Measurements from ENCODE around the gene DIAPH1.
"Not testable (repeated sequence)": the region's sequence is repeated elsewhere in the genome, so short reads cannot be mapped to it uniquely, and the experiment has no call there.

The DIAPH1 gene

GRCh38 chr5:141609921-141610320, 8.9 kb downstream of the DIAPH1 start:
- DNase-seq (ENCODE audit: low read depth) = not testable (repeated sequence)

- no peak for DNase-seq (ENCODE audit: low read depth)
Observed at GRCh38 chr5:141609044-141609443, 9.8 kb downstream of the DIAPH1 start.

GRCh38 chr5:141608557-141608956, 10.2 kb downstream of the DIAPH1 start:
- DNase-seq (ENCODE audit: low read depth) = no peak

GRCh38 chr5:141608046-141608445, 10.8 kb downstream of the DIAPH1 start:
- DNase-seq (ENCODE audit: low read depth) = no peak

- DNase-seq (ENCODE audit: low read depth) = peak; percentile 30
Observed at GRCh38 chr5:141605523-141606277, 13.1 kb downstream of the DIAPH1 start.

- DNase-seq (ENCODE audit: low read depth) = no peak
Observed at GRCh38 chr5:141603923-141604717, 14.7 kb downstream of the DIAPH1 start.

- DNase-seq (ENCODE audit: low read depth) = no peak
Observed at GRCh38 chr5:141602606-141603005, 16.2 kb downstream of the DIAPH1 start.

GRCh38 chr5:141598391-141599345, 20.1 kb downstream of the DIAPH1 start:
- DNase-seq (ENCODE audit: low read depth) = no peak

- no peak for DNase-seq (ENCODE audit: low read depth)
Observed at GRCh38 chr5:141597814-141598213, 21.0 kb downstream of the DIAPH1 start.

- no peak for DNase-seq (ENCODE audit: low read depth)
Observed at GRCh38 chr5:141597394-141597793, 21.4 kb downstream of the DIAPH1 start.

GRCh38 chr5:141596867-141597266, 21.9 kb downstream of the DIAPH1 start:
- DNase-seq (ENCODE audit: low read depth) = no peak

- no peak for DNase-seq (ENCODE audit: low read depth)
Observed at GRCh38 chr5:141590127-141590526, 28.7 kb downstream of the DIAPH1 start.

GRCh38 chr5:141586246-141586645, 32.6 kb downstream of the DIAPH1 start:
- no peak for DNase-seq (ENCODE audit: low read depth)

GRCh38 chr5:141585594-141585993, 33.2 kb downstream of the DIAPH1 start:
- no peak for DNase-seq (ENCODE audit: low read depth)

GRCh38 chr5:141574122-141574510, 44.7 kb downstream of the DIAPH1 start:
- DNase-seq (ENCODE audit: low read depth) = no peak

- DNase-seq (ENCODE audit: low read depth) = no peak
Observed at GRCh38 chr5:141573489-141574121, 45.2 kb downstream of the DIAPH1 start.

- DNase-seq (ENCODE audit: low read depth) = no peak
Observed at GRCh38 chr5:141570655-141571054, 48.1 kb downstream of the DIAPH1 start.

GRCh38 chr5:141567513-141568117, 51.2 kb downstream of the DIAPH1 start:
- no peak for DNase-seq (ENCODE audit: low read depth)

- no peak for DNase-seq (ENCODE audit: low read depth)
Observed at GRCh38 chr5:141565826-141566570, 52.8 kb downstream of the DIAPH1 start.

- DNase-seq (ENCODE audit: low read depth) = peak; percentile 30
Observed at GRCh38 chr5:141564216-141564692, 54.5 kb downstream of the DIAPH1 start.

Measured in stimulated activated CD8-positive, alpha-beta memory T cell treated with anti-CD3 and anti-CD28 coated beads, Interleukin-7, amount 100 ng/mL, for 24 hours (primary cell).